ENCODE results near the gene C12orf43.

GRCh38 chr12:121043067-121043466, 26.8 kb upstream of the C12orf43 start:
- TF ChIP-seq CTCF (IDR thresholded peaks at IDR 0.05; ENCODE audit: borderline replicate concordance, extremely low read depth, low read length, poor library complexity, severe bottlenecking) (no peak), EZH2 (IDR thresholded peaks at IDR 0.05; ENCODE audit: borderline replicate concordance, low read depth, low read length, severe bottlenecking) (no peak)
